ENCODE data around the gene RIMS1.

RIMS1 gene

DNA sequence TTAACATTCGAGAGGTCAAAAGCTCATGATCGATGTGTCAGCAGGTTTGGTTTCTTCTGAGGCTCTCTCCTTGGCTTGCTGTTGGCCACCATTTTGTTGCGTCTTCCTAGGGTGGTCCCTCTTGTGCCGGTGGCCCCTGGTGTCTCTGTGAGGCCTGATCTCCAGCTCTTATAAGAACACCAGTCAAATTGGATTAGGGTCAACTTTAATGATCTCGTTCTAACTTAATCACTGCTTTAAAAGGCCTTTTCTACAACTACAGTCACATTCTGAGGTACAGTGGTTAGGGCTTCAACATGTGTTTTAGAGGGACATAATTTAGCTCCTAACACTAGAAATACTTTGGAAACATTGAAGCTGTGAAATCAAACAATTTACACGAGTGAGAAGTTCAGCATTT lies 494.7 kb downstream of the RIMS1 start:
- H3K27ac ChIP-seq: no peak overlapping the region
- TF ChIP-seq, protein P1, sequence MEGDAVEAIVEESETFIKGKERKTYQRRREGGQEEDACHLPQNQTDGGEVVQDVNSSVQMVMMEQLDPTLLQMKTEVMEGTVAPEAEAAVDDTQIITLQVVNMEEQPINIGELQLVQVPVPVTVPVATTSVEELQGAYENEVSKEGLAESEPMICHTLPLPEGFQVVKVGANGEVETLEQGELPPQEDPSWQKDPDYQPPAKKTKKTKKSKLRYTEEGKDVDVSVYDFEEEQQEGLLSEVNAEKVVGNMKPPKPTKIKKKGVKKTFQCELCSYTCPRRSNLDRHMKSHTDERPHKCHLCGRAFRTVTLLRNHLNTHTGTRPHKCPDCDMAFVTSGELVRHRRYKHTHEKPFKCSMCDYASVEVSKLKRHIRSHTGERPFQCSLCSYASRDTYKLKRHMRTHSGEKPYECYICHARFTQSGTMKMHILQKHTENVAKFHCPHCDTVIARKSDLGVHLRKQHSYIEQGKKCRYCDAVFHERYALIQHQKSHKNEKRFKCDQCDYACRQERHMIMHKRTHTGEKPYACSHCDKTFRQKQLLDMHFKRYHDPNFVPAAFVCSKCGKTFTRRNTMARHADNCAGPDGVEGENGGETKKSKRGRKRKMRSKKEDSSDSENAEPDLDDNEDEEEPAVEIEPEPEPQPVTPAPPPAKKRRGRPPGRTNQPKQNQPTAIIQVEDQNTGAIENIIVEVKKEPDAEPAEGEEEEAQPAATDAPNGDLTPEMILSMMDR (conservative IDR thresholded peaks at IDR 0.05): no peak

DNA sequence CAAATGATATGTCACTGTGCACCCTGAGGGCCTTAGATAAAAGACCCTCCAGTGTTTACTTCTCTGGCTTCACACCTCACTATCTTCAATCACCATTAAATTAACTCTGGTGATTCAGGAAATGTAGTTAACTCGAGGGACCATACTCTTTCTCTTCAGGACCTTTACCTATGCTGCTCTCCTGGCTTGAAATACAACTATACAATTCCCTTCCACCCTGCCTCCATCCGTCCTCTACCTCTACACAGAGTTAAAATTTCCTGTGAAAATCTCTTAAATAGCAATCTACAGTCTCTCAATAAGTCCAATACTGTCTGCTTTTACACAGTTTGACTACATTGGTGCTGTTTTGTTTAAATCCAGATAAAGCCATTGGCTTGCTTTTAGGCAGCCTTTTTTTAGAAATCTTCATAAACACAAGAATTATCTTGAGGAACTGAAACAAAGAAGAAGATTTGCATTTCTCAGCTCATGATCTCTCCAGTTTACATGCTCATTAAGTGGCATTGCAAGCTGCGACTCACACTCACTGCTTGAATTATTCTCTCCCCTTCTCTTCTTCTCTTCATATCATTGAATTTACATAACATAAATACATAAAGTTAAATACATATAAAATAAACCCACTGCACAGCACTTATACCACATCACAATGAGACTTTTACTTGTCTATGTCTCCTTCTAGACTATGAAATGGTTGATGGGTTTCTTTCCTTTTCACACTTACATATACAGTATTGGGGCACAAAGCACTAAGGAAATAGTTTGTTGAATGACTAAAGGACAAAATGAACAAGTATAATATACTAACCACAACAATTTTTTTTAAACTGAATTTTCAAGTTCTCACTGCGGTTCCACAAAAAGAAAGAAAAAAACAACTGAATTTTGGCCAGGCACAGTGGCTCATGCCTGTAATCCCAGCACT lies 496.5 kb downstream of the RIMS1 start:
- no peak overlapping the region for H3K27ac ChIP-seq
- TF ChIP-seq, protein P1 (conservative IDR thresholded peaks at IDR 0.05): no peak

DNA sequence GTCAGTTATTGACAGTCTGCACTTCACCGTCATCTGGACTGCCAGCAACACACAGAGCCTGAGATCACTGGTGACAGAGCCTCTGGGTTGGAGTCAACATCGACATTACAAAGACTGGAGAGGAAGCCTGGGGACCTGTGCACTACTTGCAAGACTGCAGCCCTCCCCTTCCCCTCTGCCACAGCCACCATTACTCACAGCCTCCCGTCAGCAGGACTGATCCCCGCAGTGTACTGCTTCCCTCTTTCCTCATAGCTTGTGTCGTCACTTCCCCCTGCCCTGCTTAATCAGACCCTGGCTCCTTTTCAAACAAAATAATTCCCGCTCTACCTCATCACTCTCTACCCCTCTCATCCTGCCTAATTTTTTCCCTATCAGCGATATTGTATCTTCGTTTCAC lies 500.0 kb downstream of the RIMS1 start:
- H3K27ac ChIP-seq: no peak overlapping the region
- TF ChIP-seq, protein P1 (conservative IDR thresholded peaks at IDR 0.05): no peak

DNA sequence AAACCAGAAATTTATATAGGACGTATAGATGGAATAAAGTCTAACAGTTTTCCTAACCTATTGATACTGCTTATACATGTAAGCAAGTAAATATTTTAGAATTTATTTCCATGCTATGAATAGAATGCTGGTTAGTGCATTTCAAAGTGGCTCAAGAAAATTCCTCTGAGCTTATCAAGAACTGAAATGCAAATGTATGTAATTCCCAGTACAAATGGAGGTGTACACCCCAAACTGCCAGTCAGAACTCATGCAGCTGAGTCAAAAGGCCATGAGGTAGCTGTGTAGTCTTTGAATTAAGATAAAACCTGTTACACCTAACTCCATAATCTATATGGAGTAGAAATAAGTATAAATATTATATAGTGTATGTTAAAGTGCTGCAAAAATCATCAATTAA lies 503.3 kb downstream of the RIMS1 start:
- TF ChIP-seq, protein P1 (conservative IDR thresholded peaks at IDR 0.05): no peak
- no peak overlapping the region for H3K27ac ChIP-seq

DNA sequence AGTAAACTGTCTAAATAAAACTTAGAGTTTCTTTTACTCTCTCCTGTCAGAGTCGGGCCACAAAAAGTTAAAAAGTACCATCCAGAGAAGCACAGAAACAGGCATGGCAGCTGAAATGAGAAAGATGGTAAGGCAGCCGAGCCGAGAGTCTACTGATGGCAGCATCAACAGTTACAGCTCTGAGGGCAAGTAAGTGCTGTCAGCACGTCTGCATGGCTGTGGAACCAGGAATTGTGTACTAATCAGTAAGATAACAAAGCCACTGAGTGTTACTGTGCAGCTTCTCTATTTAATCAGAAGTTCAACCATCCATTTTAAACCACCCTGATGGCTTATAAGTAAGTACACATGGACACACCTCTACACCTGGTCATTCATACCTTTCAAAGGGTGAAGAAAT lies 504.2 kb downstream of the RIMS1 start:
- no peak overlapping the region for H3K27ac ChIP-seq

DNA sequence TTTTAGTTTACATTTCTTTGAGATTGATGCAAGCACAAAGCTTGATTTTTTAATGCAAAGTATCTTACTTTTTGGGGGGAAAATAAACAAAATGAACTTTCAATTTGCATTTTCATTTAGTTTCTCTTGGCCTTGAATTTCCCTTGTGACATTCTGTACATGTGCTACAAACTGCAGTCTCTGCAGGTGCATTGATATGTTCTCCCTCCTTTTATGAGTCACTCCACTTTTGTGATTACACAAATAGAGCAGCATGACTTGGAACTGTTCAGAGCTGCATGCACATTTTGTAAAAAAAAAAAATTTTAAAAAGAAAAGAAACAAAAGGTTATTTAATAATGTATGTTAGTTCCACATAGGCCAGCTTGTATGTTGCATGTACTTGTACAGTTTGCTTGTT lies 515.5 kb downstream of the RIMS1 start:
- TF ChIP-seq, protein P1 (conservative IDR thresholded peaks at IDR 0.05): no peak
- no peak overlapping the region for H3K27ac ChIP-seq

More for the DNA sequence above, 504.2 kb downstream of the RIMS1 start:
- TF ChIP-seq, protein P1 (conservative IDR thresholded peaks at IDR 0.05): no peak

DNA sequence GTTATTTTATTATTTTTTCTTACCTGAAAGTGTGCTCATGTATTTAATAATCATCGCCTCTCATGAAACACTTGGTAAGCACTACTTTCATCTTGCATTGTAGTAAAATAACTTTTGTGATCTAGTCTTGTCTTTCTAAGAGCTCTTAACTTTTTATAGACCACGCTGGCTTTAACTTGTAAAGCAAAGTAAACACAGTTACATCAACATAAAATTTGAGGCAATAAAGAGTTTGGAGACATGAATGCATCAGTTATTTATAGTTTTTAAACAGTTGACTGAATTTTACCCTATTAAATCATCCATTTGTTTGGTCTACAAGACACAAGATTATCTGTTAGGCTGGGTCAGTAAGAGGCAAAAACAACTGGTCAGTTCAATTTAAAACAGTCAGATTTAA lies 517.1 kb downstream of the RIMS1 start:
- 0 out of 2 replicates have a peak overlapping the region, but pooled peaks have one; percentile 20 for H3K27ac ChIP-seq
- TF ChIP-seq, protein P1 (conservative IDR thresholded peaks at IDR 0.05): no peak

Measured in VCaP (cell line).